VCaP (cell line): ENCODE results near the gene CDCA3.
"Not testable (repeated sequence)": the region's sequence is repeated elsewhere in the genome, so short reads cannot be mapped to it uniquely, and the experiment has no call there.

Experiments
- H3K27ac ChIP-seq: fragments of 450-650 bp; 2 replicates; pipeline ENCODE4 v1.5.1; 2017
- CTCF ChIP-seq: fragments of 450-650 bp; conservative IDR thresholded peaks from 2 replicates; pipeline ENCODE4 v1.5.1; 2017; ENCODE audit warnings: mild to moderate bottlenecking, moderate library complexity

CDCA3 gene

GRCh38 chr12:6890789-6891645 is 39.9 kb upstream of the CDCA3 start:
- peak overlapping the region; percentile 93 for H3K27ac ChIP-seq
- TF ChIP-seq CTCF = peak; percentile 98

GRCh38 chr12:6889775-6890573 is 38.9 kb upstream of the CDCA3 start:
- peak overlapping the region; percentile 93 for H3K27ac ChIP-seq

GRCh38 chr12:6888794-6889193 is 37.7 kb upstream of the CDCA3 start:
- not testable (repeated sequence) for H3K27ac ChIP-seq

GRCh38 chr12:6888360-6888759 is 37.3 kb upstream of the CDCA3 start:
- no peak for TF ChIP-seq CTCF
- H3K27ac ChIP-seq = no peak overlapping the region

GRCh38 chr12:6887460-6887859 is 36.4 kb upstream of the CDCA3 start:
- H3K27ac ChIP-seq = peak overlapping the region; percentile 25; the same call in 1 of the 2 replicates
- TF ChIP-seq CTCF = no peak

- peak overlapping the region; percentile 25; the same call in 1 of the 2 replicates for H3K27ac ChIP-seq
Measured at GRCh38 chr12:6886206-6886999, 35.3 kb upstream of the CDCA3 start.

GRCh38 chr12:6884539-6884938 is 33.5 kb upstream of the CDCA3 start:
- no peak overlapping the region for H3K27ac ChIP-seq
- TF ChIP-seq CTCF = no peak

- H3K27ac ChIP-seq = no peak overlapping the region
- no peak for TF ChIP-seq CTCF
Measured at GRCh38 chr12:6883683-6884082, 32.6 kb upstream of the CDCA3 start.
